HEK293 (cell line): ENCODE results near the gene EED.

Experiments used
- CTCF ChIA-PET: fragments of 350-600 bp; formaldehyde crosslinking; extraction: SDS; loops from one replicate; lab custom pipeline; 2021; ENCODE audit warnings: antibody characterized with exemption; lab: Yijun Ruan, JAX
- POLR2A ChIA-PET: fragments of 300-600 bp; formaldehyde crosslinking; extraction: SDS; loops from one replicate; lab custom pipeline; 2020; ENCODE audit warnings: antibody characterized with exemption, inconsistent platforms; lab: Yijun Ruan, JAX
- H3K27ac ChIP-seq: fragments of 200-500 bp; sonication (Bioruptor generic); 2 replicates; pipeline ENCODE4 v1.5.1; 2014; ENCODE audit warnings: low read depth, low read length, control low read depth, inconsistent platforms; ENCODE audit errors: extremely low read depth
- H3K36me3 ChIP-seq, 2 experiments: fragments of 200-500 bp in 1 of 2; sonication (Bioruptor generic) in 1 of 2; 1 replicate in 1 of 2; 2 replicates in 1 of 2; pipeline ENCODE4 v1.5.1; 2014 to 2017; ENCODE audit warnings: inconsistent platforms in 2 of 2, low read length in 2 of 2; ENCODE audit not compliant: control insufficient read depth in 2 of 2, insufficient read depth in 1 of 2
- H3K4me1 ChIP-seq: fragments of 200-500 bp; sonication (Bioruptor generic); 2 replicates; pipeline ENCODE4 v1.5.1; 2014; ENCODE audit warnings: mild to moderate bottlenecking, low read length, inconsistent platforms; ENCODE audit not compliant: control insufficient read depth, insufficient read depth
- H3K4me3 ChIP-seq: 2 replicates; pipeline ENCODE4 v1.5.1; 2011; ENCODE audit warnings: low read depth, mild to moderate bottlenecking, control low read depth, low read length, moderate library complexity
- H3K9me3 ChIP-seq: fragments of 200-500 bp; sonication (Bioruptor generic); 2 replicates; pipeline ENCODE4 v1.5.1; 2014; ENCODE audit warnings: low read depth, low read length, inconsistent platforms; ENCODE audit not compliant: control insufficient read depth, insufficient read depth
- BCL11A ChIP-seq: fragments of 450-650 bp; formaldehyde crosslinking; IDR thresholded peaks from 2 replicates; pipeline ENCODE4 v1.5.1; 2016; ENCODE audit warnings: low read depth, missing biosample characterization, missing genetic modification characterization
- KLF9 ChIP-seq: fragments of 450-650 bp; formaldehyde crosslinking; IDR thresholded peaks from 2 replicates; pipeline ENCODE4 v1.5.1; 2016; ENCODE audit warnings: missing biosample characterization, missing genetic modification characterization, low read depth
- OVOL3 ChIP-seq: fragments of 450-650 bp; formaldehyde crosslinking; IDR thresholded peaks from 2 replicates; pipeline ENCODE4 v1.5.1; 2016; ENCODE audit warnings: missing biosample characterization, missing genetic modification characterization
- YY2 ChIP-seq: fragments of 450-650 bp; formaldehyde crosslinking; IDR thresholded peaks from 2 replicates; pipeline ENCODE4 v1.5.1; 2016; ENCODE audit warnings: missing biosample characterization, missing genetic modification characterization
- ZFP37 ChIP-seq: fragments of 450-650 bp; formaldehyde crosslinking; IDR thresholded peaks from 2 replicates; pipeline ENCODE4 v1.5.1; 2016; ENCODE audit warnings: missing biosample characterization, missing genetic modification characterization
- ZNF10 ChIP-seq: fragments of 450-650 bp; formaldehyde crosslinking; IDR thresholded peaks from 2 replicates; pipeline ENCODE4 v1.5.1; 2017; ENCODE audit warnings: missing biosample characterization, missing genetic modification characterization
- ZNF121 ChIP-seq: fragments of 450-650 bp; formaldehyde crosslinking; IDR thresholded peaks from 2 replicates; pipeline ENCODE4 v1.5.1; 2016; ENCODE audit warnings: missing biosample characterization, missing genetic modification characterization
- ZNF2 ChIP-seq: fragments of 450-650 bp; formaldehyde crosslinking; IDR thresholded peaks from 2 replicates; pipeline ENCODE4 v1.5.1; 2016; ENCODE audit warnings: missing biosample characterization, missing genetic modification characterization
- ZNF211 ChIP-seq: fragments of 450-650 bp; formaldehyde crosslinking; IDR thresholded peaks from 2 replicates; pipeline ENCODE4 v1.5.1; 2016; ENCODE audit warnings: low read depth, missing biosample characterization, missing genetic modification characterization
- ZNF24 ChIP-seq: fragments of 450-650 bp; formaldehyde crosslinking; IDR thresholded peaks from 2 replicates; pipeline ENCODE4 v1.5.1; 2016; ENCODE audit warnings: missing biosample characterization, missing genetic modification characterization
- ZNF248 ChIP-seq: fragments of 450-650 bp; formaldehyde crosslinking; IDR thresholded peaks from 2 replicates; pipeline ENCODE4 v1.5.1; 2017; ENCODE audit warnings: missing biosample characterization, missing genetic modification characterization
- ZNF292 ChIP-seq: fragments of 450-650 bp; formaldehyde crosslinking; IDR thresholded peaks from 2 replicates; pipeline ENCODE4 v1.5.1; 2016; ENCODE audit warnings: low read depth, missing biosample characterization, missing genetic modification characterization, borderline replicate concordance
- ZNF302 ChIP-seq: fragments of 450-650 bp; formaldehyde crosslinking; IDR thresholded peaks from 2 replicates; pipeline ENCODE4 v1.5.1; 2016; ENCODE audit warnings: missing biosample characterization, missing genetic modification characterization, low read depth
- ZNF311 ChIP-seq: fragments of 450-650 bp; formaldehyde crosslinking; IDR thresholded peaks from 2 replicates; pipeline ENCODE4 v1.5.1; 2017; ENCODE audit warnings: missing biosample characterization, missing genetic modification characterization, borderline replicate concordance
- ZNF354C ChIP-seq: fragments of 450-650 bp; formaldehyde crosslinking; IDR thresholded peaks from 2 replicates; pipeline ENCODE4 v1.5.1; 2016; ENCODE audit warnings: missing biosample characterization, missing genetic modification characterization, low read depth, borderline replicate concordance
- ZNF366 ChIP-seq: fragments of 450-650 bp; formaldehyde crosslinking; conservative IDR thresholded peaks from 2 replicates; pipeline ENCODE4 v1.5.1; 2016; ENCODE audit warnings: missing biosample characterization, missing genetic modification characterization
- ZNF391 ChIP-seq: fragments of 450-650 bp; formaldehyde crosslinking; IDR thresholded peaks from 2 replicates; pipeline ENCODE4 v1.5.1; 2016; ENCODE audit warnings: low read depth, missing biosample characterization, missing genetic modification characterization, borderline replicate concordance
- ZNF404 ChIP-seq: fragments of 450-650 bp; formaldehyde crosslinking; IDR thresholded peaks from 2 replicates; pipeline ENCODE4 v1.5.1; 2017; ENCODE audit warnings: missing biosample characterization, missing genetic modification characterization
- ZNF426 ChIP-seq: fragments of 450-650 bp; formaldehyde crosslinking; IDR thresholded peaks from 2 replicates; pipeline ENCODE4 v1.5.1; 2017; ENCODE audit warnings: missing biosample characterization, missing genetic modification characterization, mild to moderate bottlenecking, inconsistent platforms, moderate library complexity
- ZNF473 ChIP-seq: fragments of 450-650 bp; formaldehyde crosslinking; IDR thresholded peaks from 2 replicates; pipeline ENCODE4 v1.5.1; 2017; ENCODE audit warnings: missing biosample characterization, missing genetic modification characterization
- ZNF560 ChIP-seq: fragments of 450-650 bp; formaldehyde crosslinking; IDR thresholded peaks from 2 replicates; pipeline ENCODE4 v1.5.1; 2017; ENCODE audit warnings: missing biosample characterization, missing genetic modification characterization, borderline replicate concordance
- ZNF585B ChIP-seq: fragments of 450-650 bp; formaldehyde crosslinking; IDR thresholded peaks from 2 replicates; pipeline ENCODE4 v1.5.1; 2016; ENCODE audit warnings: missing biosample characterization, missing genetic modification characterization
- ZNF776 ChIP-seq: fragments of 450-650 bp; formaldehyde crosslinking; IDR thresholded peaks from 2 replicates; pipeline ENCODE4 v1.5.0; 2017; ENCODE audit warnings: missing biosample characterization, missing genetic modification characterization, borderline replicate concordance
- ZSCAN23 ChIP-seq: fragments of 450-650 bp; formaldehyde crosslinking; IDR thresholded peaks from 2 replicates; pipeline ENCODE4 v1.5.1; 2016; ENCODE audit warnings: missing biosample characterization, missing genetic modification characterization
- TF ChIP-seq, protein P1 (sequence below): fragments of 450-650 bp; formaldehyde crosslinking; IDR thresholded peaks from 2 replicates; pipeline ENCODE4 v1.5.1; 2016; ENCODE audit warnings: missing biosample characterization, missing genetic modification characterization
- TF ChIP-seq, protein P2 (sequence below): fragments of 450-650 bp; formaldehyde crosslinking; IDR thresholded peaks from 2 replicates; pipeline ENCODE4 v1.5.1; 2016; ENCODE audit warnings: missing biosample characterization, missing genetic modification characterization
- TF ChIP-seq, protein P3 (sequence below): fragments of 450-650 bp; formaldehyde crosslinking; IDR thresholded peaks from 2 replicates; pipeline ENCODE4 v1.5.1; 2016; ENCODE audit warnings: missing biosample characterization, missing genetic modification characterization

Gene EED

DNA sequence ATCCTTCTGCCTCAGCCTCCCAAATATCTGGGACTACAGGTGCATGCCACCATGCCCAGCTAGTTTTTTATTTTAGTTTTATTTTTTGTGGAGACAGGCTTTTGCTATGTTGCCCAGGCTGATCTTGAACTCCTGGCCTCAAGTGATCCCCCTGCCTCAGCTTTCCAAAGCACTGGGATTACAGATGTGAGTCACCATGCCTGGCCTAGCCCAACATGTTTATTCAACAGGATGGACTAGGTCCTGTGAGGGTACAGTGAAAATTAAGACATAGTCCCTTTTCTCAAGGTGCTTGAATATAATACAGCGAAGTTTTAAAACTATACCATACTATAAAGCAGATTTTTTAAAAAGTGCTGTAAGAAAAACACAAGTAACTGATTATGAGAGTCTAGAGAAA is 45.2 kb upstream of the EED start:
- H3K27ac ChIP-seq = no peak overlapping the region
- H3K4me3 ChIP-seq = no peak overlapping the region
- POLR2A ChIA-PET = no interaction called here
- H3K36me3 ChIP-seq = no peaks in the 10 kb centered on the region
- CTCF ChIA-PET = interaction anchor here (0.6 to 1.2 kb wide), 2 partner anchors 218 to 344 kb away, joined by 3 read pairs; partner anchors contain the start of gene CCDC83
- no peak for TF ChIP-seq ZNF2 (tag by site-specific recombination)
- no peak for TF ChIP-seq ZNF560 (tag by site-specific recombination)
- no peak for TF ChIP-seq ZNF426 (tag by site-specific recombination)
- TF ChIP-seq ZNF10 (tag by site-specific recombination) = no peak
- no peak for TF ChIP-seq ZNF302 (tag by site-specific recombination)
- no peak for TF ChIP-seq BCL11A (tag by site-specific recombination)
- H3K4me1 ChIP-seq = no peaks in the 10 kb centered on the region
- no peaks in the 10 kb centered on the region for H3K9me3 ChIP-seq

DNA sequence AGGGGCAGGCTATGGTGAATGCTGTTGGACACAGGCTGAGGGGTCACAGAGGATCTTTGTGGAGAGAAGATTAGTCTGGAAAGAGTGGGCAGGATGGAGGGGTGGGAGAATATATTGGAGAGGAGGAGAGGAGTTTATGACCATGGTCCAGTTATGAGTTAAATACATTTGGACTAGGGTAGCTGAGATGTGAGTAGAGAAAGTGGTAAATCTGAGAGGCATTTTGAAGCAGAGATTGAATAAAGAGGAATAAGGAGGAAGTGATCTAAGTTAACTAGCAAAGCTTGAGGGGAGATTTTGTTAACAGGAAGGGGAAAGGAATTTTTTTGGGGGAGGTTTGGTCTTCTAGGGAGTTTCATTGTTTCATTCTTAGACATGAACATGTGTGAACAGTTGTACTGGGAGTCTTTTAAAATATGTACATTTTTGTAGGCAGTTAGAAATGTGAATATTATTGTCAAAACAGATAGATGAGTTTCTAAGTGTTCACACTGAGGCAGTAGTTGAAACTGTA is 43.1 kb upstream of the EED start:
- no peaks in the 10 kb centered on the region for H3K4me1 ChIP-seq
- H3K9me3 ChIP-seq = no peaks in the 10 kb centered on the region
- ChIA-PET POLR2A (no interaction called here), CTCF (interaction anchor here (0.6 to 1.2 kb wide), 5 partner anchors 8 to 159 kb away, joined by 3 to 4 read pairs (median 3); no protein-coding TSS in a partner anchor)
- no peaks in the 10 kb centered on the region for H3K36me3 ChIP-seq
- H3K27ac ChIP-seq = no peak overlapping the region
- TF ChIP-seq ZNF311 (tag by site-specific recombination) (no peak), YY2 (tag by site-specific recombination) (no peak), ZNF248 (tag by site-specific recombination) (no peak), ZNF211 (no peak), ZNF585B (tag by site-specific recombination) (no peak), ZNF292 (no peak), ZNF366 (no peak), ZFP37 (tag by site-specific recombination) (no peak), ZNF776 (tag by site-specific recombination) (no peak)
- TF ChIP-seq, protein P1, sequence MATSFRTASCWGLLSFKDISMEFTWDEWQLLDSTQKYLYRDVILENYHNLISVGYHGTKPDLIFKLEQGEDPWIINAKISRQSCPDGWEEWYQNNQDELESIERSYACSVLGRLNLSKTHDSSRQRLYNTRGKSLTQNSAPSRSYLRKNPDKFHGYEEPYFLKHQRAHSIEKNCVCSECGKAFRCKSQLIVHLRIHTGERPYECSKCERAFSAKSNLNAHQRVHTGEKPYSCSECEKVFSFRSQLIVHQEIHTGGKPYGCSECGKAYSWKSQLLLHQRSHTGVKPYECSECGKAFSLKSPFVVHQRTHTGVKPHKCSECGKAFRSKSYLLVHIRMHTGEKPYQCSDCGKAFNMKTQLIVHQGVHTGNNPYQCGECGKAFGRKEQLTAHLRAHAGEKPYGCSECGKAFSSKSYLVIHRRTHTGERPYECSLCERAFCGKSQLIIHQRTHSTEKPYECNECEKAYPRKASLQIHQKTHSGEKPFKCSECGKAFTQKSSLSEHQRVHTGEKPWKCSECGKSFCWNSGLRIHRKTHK (tag by site-specific recombination) = no peak
- TF ChIP-seq, protein P2, sequence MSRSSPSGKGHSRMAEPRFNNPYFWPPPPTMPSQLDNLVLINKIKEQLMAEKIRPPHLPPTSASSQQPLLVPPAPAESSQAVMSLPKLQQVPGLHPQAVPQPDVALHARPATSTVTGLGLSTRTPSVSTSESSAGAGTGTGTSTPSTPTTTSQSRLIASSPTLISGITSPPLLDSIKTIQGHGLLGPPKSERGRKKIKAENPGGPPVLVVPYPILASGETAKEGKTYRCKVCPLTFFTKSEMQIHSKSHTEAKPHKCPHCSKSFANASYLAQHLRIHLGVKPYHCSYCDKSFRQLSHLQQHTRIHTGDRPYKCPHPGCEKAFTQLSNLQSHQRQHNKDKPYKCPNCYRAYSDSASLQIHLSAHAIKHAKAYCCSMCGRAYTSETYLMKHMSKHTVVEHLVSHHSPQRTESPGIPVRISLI (tag by site-specific recombination) = no peak
- TF ChIP-seq, protein P3, sequence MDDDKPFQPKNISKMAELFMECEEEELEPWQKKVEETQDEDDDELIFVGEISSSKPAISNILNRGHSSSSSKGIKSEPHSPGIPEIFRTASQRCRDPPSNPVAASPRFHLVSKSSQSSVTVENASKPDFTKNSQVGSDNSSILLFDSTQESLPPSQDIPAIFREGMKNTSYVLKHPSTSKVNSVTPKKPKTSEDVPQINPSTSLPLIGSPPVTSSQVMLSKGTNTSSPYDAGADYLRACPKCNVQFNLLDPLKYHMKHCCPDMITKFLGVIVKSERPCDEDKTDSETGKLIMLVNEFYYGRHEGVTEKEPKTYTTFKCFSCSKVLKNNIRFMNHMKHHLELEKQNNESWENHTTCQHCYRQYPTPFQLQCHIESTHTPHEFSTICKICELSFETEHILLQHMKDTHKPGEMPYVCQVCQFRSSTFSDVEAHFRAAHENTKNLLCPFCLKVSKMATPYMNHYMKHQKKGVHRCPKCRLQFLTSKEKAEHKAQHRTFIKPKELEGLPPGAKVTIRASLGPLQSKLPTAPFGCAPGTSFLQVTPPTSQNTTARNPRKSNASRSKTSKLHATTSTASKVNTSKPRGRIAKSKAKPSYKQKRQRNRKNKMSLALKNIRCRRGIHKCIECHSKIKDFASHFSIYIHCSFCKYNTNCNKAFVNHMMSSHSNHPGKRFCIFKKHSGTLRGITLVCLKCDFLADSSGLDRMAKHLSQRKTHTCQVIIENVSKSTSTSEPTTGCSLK (tag by site-specific recombination) = no peak
- no peak overlapping the region for H3K4me3 ChIP-seq

DNA sequence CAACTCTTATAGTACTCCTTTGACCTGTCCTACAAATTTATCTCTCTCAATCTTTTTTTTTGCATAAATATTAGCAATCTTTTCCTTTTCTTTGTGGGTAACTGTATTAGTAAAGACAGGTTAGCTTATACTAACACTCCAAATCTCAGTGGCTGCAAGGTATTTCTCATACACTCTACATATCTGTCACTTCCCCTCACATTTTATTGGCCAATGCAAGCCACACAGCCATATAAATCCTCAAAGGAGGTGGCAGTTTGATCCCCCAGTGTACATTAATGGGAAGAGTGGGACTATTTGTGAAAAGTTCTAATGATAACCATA is 42.6 kb upstream of the EED start:
- CTCF ChIA-PET = interaction anchor here (0.6 to 0.8 kb wide), 2 partner anchors 8 to 160 kb away, joined by 3 read pairs; no protein-coding TSS in a partner anchor
- no peak overlapping the region for H3K27ac ChIP-seq
- no peak for TF ChIP-seq OVOL3 (tag by site-specific recombination)
- TF ChIP-seq ZNF354C = no peak
- no peak for TF ChIP-seq ZNF24 (tag by site-specific recombination)
- TF ChIP-seq ZNF121 = no peak
- no peak for TF ChIP-seq ZNF391 (tag by site-specific recombination)
- no peak for TF ChIP-seq ZSCAN23 (tag by site-specific recombination)
- TF ChIP-seq ZNF404 (tag by site-specific recombination) = no peak
- no peak for TF ChIP-seq KLF9
- no peak for TF ChIP-seq ZNF473

More for the DNA sequence above, 42.6 kb upstream of the EED start:
- POLR2A ChIA-PET = no interaction called here
- H3K36me3 ChIP-seq = no peaks in the 10 kb centered on the region
- H3K4me1 ChIP-seq = no peaks in the 10 kb centered on the region
- H3K4me3 ChIP-seq = no peak overlapping the region
- H3K9me3 ChIP-seq = no peaks in the 10 kb centered on the region
